ENCODE data around the gene TMEM92. TPM values are rescaled to one million over a fixed set of nuclear protein-coding genes. Genes with fewer than 3 reads are reported as not detected.

The TMEM92 gene
- total RNA-seq, 3 donors from 2014 or later, result 0.33 TPM; not detected in 2

- DNase-seq (ENCODE audit: low spot score in 2 of 2), result no peak
- TF ChIP-seq CTCF (IDR thresholded peaks at IDR 0.05), result no peak
- no peak for TF ChIP-seq POLR2AphosphoS5 (IDR thresholded peaks at IDR 0.05)
- TF ChIP-seq POLR2A (IDR thresholded peaks at IDR 0.05), result no peak
- H3K36me3 ChIP-seq, result no peaks in the 10 kb centered on the region
- H3K27ac ChIP-seq, result peak overlapping the region; percentile 31 to 87
- intact Hi-C loops (cut with DNase I; ENCODE audit: low total_unique reads), result loop anchor here (2.0 kb wide), 1 partner anchor 45 kb away; no protein-coding TSS in a partner anchor
- no peak overlapping the region for H3K4me3 ChIP-seq
- H3K4me1 ChIP-seq, result peaks cover 12 to 23% of the 10 kb centered on the region in 2 donors
- H3K9me3 ChIP-seq, result no peaks in the 10 kb centered on the region
- no peaks in the 10 kb centered on the region for H3K27me3 ChIP-seq
Measured at GRCh38 chr17:50265690-50266315, 8.5 kb upstream of the TMEM92 start.

GRCh38 chr17:50266384-50267073, 7.7 kb upstream of the TMEM92 start:
- intact Hi-C loops (cut with DNase I; ENCODE audit: low total_unique reads), result loop anchor here (2.0 kb wide), 1 partner anchor 46 kb away; no protein-coding TSS in a partner anchor
- no peaks in the 10 kb centered on the region for H3K9me3 ChIP-seq
- DNase-seq (ENCODE audit: low spot score in 2 of 2), result peak; percentile 47 to 76
- H3K36me3 ChIP-seq, result no peaks in the 10 kb centered on the region
- peaks cover 12 to 23% of the 10 kb centered on the region in 2 donors for H3K4me1 ChIP-seq
- peak overlapping the region in 1 of 3 donors; percentile 8 for H3K4me3 ChIP-seq
- H3K27me3 ChIP-seq, result no peaks in the 10 kb centered on the region
- peak overlapping the region; percentile 31 to 87 for H3K27ac ChIP-seq
- TF ChIP-seq POLR2A (IDR thresholded peaks at IDR 0.05) (no peak), CTCF (IDR thresholded peaks at IDR 0.05) (no peak), POLR2AphosphoS5 (IDR thresholded peaks at IDR 0.05) (no peak)

- Histone ChIP-seq H3K9me3 (no peaks in the 10 kb centered on the region), H3K36me3 (no peaks in the 10 kb centered on the region), H3K27ac (peak overlapping the region; percentile 31 to 87), H3K4me3 (peak overlapping the region in 1 of 3 donors; percentile 8), H3K4me1 (peaks cover 12 to 23% of the 10 kb centered on the region in 2 donors), H3K27me3 (no peaks in the 10 kb centered on the region)
- TF ChIP-seq POLR2A (IDR thresholded peaks at IDR 0.05) (no peak), CTCF (IDR thresholded peaks at IDR 0.05) (no peak), POLR2AphosphoS5 (IDR thresholded peaks at IDR 0.05) (no peak)
- intact Hi-C loops (cut with DNase I; ENCODE audit: low total_unique reads), result loop anchor here (2.0 kb wide), 1 partner anchor 46 kb away; no protein-coding TSS in a partner anchor
- peak in 1 of 2 donors; percentile 37 for DNase-seq (ENCODE audit: low spot score in 2 of 2)
Measured at GRCh38 chr17:50267074-50267841, 7.0 kb upstream of the TMEM92 start.

GRCh38 chr17:50268026-50268425, 6.2 kb upstream of the TMEM92 start:
- Histone ChIP-seq H3K4me1 (peaks cover 12 to 23% of the 10 kb centered on the region in 2 donors), H3K27me3 (no peaks in the 10 kb centered on the region), H3K27ac (peak overlapping the region; percentile 31 to 87), H3K36me3 (no peaks in the 10 kb centered on the region), H3K9me3 (no peaks in the 10 kb centered on the region), H3K4me3 (no peak overlapping the region)
- TF ChIP-seq POLR2AphosphoS5 (IDR thresholded peaks at IDR 0.05) (no peak), CTCF (IDR thresholded peaks at IDR 0.05) (no peak), POLR2A (IDR thresholded peaks at IDR 0.05) (no peak)
- intact Hi-C loops (cut with DNase I; ENCODE audit: low total_unique reads), result no loop called here
- DNase-seq (ENCODE audit: low spot score in 2 of 2), result peak in 1 of 2 donors; percentile 7

Data from breast epithelium (tissue), 4 donors.